Hematopoietic multipotent progenitor cell treated with erythropoietin and hydrocortisone succinate and interleukin-3 and kit ligand, for 17 days (in vitro differentiated cells): Measurements from ENCODE around the gene LCP1.

Experiments used
- DNase-seq: peaks from one replicate; pipeline ENCODE4 v3.0.0-alpha.2; 2015; ENCODE audit warnings: low spot score

LCP1 gene

DNA sequence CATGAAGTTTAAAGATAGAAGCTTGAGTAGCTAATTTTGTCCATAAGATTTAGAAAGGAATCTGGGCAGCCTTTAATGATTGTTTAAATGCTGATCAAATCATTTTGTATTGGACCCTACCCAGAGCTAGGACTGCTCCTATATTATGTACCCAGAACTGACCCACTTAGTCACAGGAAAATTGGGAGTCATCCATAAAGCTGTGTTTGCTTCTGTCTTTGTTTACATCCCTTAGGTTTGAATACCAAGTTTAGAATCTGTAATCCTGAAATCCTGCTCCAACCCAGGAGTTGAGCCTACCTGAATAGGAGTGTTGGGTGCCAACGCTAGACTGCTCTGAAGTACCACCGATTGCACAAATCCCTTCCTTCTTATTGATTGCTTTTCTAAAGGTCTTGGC, 23.8 kb downstream of the LCP1 start:
- no peak for DNase-seq

DNA sequence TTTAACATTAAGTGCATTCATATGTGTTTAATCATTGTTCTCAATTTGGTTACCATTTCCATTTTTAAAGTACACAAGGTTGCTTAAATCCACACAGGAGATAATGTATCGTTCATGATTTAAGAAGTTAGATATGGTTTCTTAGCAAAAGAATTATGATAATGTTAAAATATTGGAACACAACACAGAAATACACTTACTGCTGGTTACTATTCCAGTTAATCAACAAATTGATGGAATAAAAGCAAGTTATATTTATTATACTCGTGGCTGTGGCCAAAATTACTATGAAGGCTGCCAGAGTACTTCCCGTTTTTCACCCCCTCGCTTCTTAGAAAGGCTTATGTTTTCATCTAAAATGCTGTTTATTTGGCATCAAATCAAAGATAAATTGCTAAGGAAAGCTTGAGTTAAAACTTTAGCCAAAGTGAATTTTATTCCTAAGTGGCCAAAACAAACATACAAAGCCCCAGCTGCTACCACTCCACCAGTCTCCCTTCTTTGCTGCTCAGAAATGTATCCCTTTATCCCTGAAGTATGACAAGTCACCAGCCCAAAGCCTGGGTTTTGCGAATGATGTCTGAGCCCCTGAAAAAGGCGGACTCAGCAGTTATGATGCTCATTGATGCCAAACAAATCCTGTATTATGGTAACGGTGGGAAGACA, 27.7 kb downstream of the LCP1 start:
- DNase-seq = no peak

DNA sequence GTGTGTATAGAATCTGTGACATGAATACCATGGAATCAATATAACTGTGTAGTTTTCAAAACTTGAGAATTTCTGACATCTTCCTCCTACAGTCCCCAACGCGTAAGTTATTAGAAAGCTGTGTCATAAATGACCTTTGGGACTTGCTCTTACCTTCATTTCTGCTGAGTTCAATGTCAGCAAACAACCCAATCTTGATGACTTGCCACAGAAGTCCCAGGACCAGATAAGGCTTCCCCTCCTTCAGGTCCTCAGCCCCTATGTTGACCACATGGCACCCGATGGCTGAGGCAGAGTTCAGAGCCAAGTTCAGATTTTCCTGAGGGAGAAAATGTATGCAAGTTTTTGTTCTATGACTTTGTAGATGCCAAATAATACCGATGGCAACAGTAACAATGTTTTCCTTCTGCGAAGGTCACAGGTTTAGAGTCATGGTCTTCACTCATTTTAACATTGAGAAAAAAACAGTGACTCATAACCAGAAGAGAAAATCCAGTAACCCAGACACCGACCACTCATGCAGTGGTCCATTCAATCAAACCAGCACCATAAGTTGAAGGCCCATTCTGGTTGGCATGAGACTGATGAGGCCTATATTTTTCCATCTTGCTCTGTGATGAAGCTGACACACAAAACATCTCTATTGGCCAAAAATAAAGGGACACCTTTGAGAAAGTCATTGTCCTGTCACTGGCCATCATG, 29.2 kb downstream of the LCP1 start:
- no peak for DNase-seq

DNA sequence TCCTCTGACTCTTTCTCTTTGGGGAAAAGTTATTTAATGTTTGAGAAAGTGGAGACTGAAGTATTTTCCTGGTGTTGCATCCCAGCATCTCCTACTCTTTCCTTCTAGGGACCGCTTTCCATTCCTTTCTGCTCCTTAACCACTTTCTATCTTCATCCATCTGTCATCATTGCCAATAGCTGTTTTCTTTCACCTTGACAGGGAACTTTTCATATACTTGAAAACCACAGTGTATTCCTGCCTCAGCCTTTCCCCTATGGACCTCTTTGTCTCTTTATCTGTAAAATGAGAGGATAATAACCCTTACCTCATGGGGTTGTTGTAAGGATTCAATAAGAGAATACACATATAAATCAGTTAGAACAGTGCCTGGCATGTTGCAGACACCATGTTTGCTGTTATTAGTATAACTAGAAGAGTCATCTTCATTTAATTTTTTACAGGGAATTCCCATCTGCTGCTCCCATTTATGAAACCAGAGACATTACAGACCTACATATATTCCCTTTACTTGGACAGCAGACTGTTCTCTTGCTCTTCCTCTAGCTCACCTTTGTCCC, 31.8 kb downstream of the LCP1 start:
- DNase-seq = no peak

DNA sequence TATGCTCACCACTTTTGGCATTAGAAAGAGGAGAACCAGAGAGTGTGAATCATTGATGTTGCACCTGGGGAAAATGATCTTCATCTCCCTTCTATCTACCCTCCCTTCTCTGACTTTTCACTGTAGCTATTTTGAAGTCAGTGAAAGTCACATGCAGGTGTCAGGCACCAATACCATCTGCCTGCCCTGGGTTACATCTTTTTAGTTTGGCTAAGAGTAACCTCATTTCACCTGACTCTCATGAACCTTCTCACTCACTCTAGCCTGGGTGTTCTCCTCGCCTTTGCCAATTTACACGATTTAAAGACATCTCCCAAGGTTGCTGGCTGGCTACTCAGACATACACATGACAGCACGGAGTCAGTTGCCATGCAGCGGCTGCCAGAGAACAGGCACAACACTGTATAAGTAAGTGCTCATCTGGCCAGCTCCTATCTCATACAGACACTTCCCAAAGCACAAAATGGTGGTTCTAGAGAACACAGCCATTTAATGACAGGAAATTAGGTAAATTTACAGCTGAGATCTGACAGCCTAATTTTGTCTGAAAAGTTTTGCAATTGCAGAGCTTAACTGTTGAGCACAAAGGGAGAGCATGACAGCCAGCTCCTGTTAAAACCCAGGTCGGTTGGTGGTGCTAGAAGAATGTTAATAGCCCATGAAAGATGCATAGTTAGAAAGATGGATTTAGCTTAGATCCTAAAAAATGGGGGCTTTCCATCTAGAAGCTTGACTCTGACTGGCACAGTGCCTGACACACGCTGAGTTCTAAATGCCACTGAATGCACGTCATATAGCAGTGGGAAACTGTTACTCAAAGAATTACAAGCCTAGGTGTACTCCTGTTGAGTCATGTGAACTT, 32.5 kb downstream of the LCP1 start:
- no peak for DNase-seq

DNA sequence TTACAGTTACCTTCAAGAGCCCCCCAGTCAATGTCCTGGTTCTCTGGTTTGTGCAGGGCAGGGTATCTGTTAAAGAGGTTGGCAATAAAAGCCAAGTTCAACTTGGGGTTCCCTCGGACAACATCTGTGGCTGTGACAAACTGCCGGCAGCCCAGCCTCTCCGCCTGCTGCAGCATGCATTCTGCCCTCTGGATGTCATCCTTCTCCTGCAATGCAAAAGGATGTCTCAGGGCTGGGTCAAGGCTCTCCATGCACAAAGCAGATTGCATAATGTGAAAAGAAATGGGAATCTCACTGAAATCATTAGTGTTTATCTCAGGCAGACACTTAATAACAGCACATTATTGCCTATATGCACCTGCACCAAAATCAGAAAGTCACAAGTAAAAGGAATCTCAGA, 35.1 kb downstream of the LCP1 start:
- no peak for DNase-seq

DNA sequence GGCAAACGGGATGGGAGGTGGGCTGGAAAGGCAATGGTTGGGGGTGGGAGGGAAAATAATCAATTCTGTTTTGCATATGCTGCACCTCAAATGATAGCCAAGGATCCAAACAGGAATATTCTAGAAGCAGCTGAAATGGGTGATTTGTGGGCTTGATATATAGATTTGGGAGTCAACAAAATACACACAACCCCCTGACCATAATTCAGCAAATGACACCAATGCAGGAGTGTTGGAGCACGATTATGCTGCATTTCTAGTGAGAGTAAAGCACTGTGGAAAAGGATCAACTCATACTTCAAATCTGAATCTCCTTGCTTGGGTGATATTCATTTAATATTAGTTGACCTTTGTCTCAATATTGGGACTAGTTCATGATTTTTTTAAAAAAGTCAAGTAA, 36.0 kb downstream of the LCP1 start:
- DNase-seq = no peak

DNA sequence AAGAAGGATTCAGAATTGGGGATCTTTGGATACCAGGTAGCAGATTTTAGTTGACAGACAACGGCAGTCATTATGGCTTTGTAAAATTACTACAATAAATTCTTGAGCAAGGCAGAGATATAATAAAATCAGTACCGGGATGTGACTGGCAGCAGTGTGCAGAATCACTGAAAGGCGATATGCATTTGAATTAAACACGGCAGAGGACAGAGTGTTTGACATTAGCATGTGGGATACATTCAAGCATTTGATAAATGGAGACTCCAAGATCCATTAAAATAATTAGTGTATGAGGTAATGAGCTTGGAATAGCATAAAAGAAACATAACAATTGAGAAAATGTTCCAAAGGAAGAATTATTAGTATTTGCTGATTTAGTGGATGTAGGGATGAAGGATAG, 36.8 kb downstream of the LCP1 start:
- DNase-seq = no peak

DNA sequence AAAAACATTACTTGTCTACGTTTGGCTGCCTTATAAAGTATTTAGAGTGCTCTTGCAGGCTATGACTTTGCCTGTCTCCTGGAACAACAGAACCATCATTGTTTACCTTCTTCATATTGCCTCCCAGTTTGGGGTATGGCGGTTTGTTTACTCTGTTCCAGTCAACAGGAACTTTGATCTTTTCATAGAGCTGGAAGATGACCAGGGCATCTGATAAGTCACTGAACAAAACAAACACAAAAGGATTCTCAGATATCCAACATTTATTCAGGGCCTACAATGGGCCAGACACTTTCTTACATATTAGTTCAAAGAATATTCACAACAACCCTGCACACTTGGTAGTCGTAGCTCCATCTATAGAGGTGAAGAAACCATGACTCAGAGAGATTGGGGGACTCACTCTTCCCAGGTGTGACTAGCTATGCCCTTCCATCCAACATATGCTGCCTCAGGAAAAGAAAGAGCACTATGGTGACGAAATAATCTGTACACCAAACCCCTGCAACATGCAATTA, 38.7 kb downstream of the LCP1 start:
- no peak for DNase-seq

DNA sequence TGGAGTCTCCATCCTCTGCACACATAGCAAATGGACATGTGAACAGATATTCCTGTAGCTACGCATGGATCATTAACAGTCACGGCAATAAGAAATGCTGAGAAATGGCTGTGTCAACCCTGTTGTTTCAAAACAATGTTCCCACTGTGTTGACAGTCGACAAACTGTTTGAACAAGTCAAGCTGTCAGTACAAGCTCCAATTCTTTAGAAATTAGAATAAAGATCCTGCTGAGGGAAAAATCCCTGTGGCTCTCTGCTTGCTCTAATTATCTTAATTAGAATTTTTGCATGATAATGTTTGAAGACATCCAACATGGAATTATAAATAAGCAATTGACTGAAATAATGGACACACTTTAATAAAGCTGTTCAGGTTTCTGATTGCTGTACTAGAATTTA, 39.2 kb downstream of the LCP1 start:
- no peak for DNase-seq

DNA sequence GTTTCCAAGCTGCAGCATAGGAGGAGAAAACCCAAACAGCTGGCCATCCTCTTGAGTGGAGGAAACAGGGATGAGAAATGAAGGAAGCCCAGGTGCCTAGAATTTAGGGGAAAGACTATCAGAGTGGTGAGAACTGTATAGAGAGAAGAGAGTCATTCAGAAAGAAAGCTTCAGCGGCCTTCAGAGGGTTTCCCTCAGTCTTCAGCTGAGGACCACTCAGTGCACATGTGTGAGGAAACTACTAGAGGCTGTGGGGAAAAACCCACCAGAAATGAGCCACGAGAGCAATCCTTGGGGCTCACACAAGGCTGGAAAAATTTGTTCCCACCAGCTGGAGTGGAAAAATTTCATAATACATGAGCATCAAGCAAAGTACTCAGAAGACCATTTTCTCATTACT, 41.9 kb downstream of the LCP1 start:
- DNase-seq = no peak

DNA sequence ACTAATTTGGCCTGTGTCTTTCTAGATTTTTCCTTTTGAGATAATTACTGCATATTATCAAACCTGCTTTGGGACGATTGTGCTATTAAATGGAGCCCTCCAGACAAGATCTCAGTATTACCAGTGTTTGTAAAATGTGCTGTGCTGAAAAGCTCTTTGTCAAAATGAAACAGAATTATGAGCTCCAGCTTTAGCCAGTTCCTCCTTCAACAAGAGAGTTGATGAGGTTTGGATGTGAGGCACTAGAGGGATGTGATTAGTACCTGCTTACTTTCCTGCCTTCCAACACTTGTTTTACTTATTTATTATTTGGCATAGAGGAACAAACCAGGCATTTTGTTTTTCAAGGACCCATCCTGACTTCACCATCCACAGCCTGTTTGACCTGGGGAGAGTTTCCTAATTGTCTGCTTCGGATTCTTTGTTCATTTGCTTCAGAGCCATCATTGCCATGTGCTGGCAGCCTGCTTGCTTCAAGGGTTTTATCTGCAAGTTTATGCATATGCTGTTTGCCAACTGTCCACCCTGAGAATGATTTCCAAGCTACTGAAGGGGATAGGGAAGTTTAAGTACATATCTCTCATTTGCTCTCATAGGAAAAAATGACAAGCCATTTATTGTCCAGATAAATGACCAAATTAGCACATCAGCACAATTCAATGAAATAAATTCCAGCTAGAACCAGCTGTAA, 44.2 kb downstream of the LCP1 start:
- no peak for DNase-seq

DNA sequence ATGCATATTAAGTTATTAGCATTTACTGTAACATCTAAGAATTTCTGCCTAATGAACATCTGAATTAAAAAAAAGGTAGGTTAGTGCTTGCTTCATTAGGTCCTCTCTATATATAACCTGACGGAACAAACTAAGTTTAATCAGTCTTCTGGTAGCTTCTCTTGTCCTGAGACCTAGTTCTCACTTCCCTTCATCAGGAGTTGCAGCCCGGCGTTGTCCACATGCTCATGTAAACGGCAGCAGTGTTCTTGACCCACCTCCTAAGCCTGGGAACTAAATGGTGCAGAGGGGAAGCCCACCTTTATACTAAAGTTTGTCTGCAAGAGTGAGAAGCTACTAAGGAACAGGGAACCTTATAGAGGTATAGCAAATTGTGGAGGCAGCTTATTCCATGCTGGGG, 45.3 kb downstream of the LCP1 start:
- no peak for DNase-seq

DNA sequence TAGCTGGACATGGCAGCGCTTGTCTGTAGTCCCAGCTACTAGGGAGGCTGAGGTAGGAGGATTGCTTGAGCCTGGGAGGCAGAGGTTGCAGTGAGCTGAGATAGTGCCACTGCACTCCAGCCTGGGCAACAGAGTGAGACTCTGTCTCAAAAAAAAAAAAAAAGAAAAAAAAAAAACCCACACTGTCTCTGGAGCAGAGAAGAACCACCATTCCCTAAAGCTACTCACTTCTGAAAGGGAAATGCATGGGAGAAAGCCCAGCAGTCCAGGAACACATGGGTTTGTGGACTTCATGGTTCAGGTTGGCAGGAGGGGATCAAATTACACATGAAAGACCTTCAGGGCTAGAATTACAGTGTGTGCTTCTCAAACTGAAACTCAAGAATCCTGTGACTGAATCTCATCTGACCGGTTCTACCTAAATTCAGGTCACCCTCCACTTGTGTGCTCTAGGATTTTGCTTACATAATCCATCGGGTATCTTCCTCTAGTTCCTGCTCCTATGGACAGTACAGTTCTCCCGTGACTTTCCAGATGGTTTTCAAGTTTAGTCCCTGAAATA, 46.9 kb downstream of the LCP1 start:
- no peak for DNase-seq

DNA sequence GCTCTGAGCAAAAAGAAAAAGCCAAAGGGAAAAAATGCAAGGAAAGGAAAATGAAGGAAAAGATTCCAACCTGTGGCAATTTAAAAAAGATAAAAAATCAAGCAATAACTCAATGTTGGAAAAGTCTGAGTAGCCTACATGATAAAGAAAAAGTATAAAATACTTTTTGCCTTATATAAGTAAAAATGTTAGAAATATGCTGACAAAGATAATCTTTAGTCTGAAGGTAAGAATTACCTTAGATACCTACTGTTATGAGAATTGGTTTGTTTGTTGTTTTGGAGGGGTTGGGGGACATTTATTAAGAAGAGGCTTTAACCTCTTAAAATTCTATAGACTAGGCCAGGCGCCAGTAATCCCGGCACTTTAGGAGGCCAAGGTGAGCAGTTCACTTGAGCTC, 47.5 kb downstream of the LCP1 start:
- no peak for DNase-seq

DNA sequence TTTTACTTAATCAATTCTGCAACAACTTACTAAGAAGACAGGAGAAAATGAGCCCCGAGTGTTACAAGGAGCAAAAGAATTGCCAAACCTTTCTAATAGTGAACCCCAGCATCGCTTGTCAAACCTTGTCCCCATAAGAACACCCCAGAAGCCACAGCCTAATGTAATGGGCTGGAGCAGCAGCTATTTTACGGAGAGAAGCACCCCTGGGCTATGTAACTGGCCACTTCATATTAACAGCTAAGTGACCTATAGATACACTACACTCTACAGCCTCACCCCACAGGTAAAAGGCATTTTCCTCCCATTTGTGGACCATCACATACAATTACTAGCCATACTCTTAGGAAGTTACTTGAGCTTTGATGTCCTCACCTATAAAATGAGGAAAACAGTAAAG, 49.9 kb downstream of the LCP1 start:
- DNase-seq = no peak

DNA sequence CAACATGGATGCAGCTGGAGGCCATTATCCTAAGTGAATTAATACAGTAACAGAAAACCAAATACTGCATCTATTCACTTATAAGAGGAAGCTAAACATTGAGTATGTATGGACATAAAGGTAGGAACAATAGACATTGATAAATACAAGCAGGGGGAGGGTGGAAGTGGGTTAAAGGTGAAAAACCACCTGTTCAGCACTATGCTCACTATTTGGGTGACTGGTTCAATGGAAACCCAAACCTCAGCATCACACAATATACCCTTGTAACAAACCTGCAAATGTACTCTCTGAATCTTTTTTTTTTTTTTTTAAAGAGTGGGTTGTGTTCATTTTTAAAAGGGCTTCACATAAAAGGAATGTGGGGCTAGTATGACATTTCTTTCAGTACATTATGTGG, 50.3 kb downstream of the LCP1 start:
- no peak for DNase-seq

DNA sequence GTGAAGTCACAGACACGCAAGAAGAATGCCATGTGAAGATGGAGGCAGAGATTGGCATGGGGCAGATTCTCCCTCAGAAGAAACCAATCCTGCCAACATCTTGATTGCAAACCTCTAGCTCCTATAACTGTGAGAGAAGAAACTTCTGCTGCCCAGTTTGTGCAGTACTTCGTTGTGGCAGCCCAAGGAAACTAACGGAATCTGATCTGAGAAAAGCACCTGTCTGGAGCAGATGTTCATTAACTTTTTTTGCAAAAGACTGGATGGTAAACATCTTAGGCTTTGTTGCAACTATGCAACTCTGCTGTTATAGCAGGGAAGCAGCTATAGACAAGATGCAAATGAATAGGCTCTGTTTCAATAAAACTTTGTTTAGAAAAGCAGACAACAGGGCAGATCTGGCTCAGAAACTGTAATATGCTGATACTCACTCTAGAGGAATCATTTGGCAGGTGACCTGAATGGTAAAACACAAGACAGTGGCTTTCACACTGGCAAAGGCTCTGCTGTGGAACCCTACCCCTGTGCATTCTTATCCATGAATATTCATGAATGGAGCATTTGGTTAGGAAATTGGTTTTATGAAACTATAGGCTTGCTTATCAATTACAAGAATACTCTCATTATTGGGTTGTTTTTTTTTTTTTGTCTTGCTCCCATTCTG, 51.9 kb downstream of the LCP1 start:
- DNase-seq = no peak

DNA sequence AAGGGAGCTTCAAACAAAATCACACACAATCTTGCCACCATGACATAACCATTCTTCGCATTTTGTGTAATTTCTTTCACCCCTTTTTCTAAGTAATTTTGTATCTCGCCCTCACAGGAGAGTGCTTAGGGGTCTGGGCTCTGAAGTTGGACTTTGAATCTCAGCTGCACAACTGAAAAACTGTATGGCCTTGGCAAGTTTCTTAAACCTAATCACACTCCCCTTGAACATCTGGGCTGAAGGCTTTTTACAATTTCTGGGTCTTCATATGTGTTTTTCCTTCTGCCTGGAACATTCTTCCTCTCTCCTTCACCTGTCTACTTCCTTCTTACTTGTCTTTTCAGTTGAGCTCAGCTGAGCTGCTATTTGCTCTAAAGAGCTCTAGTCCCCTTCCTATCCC, 52.9 kb downstream of the LCP1 start:
- DNase-seq = no peak

DNA sequence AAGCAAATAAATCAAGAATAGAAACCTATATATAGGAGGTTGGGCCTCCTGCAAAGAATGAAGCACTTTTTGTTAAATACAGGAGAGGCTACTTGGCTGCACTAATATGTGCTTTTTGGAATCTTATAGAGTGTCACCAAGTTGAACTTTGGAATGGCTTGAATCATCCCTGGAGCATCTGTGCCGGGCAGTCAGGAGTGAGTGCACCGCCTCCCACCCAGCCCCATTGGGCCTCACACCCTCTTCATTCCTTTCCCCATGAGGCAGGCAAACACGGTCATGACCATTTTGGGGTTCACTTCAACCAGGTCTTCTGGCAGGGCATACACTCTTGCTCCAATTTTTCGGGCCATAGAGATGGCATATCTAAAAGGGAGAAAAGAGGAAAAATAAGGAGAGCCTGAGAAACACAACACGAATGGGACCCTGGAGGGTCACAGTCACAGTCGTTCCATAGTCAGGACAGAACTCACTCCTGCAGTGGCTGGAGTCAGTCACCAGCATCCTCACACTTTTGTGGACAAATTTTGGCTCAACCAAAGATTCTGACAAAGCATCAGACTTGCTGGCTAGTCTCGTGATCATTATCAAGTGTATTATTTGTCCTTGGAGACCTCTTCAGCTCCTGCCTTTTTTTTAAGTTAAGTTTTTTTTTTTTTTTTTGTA, 54.5 kb downstream of the LCP1 start:
- DNase-seq = no peak
